C4-2B (cell line): ENCODE results near the gene BCR.

Experiments
- CTCF ChIP-seq: fragments of 450-650 bp; conservative IDR thresholded peaks from 2 replicates; pipeline ENCODE4 v1.5.1; 2017; ENCODE audit warnings: mild to moderate bottlenecking
- ZFX ChIP-seq: fragments of 450-650 bp; IDR thresholded peaks from 2 replicates; pipeline ENCODE4 v1.6.1; 2017

- no peak for TF ChIP-seq CTCF
- no peak for TF ChIP-seq ZFX
Observed at GRCh38 chr22:23264610-23265367, 84.5 kb downstream of the BCR start.
